GM06990 (cell line): ENCODE measurements around the gene PDXK.

Experiments used
- DNase-seq: peaks from one replicate; pipeline ENCODE4 v3.0.0-alpha.2; 2011; ENCODE audit not compliant: insufficient read length; ENCODE audit errors: extremely low read depth
- H3K27me3 ChIP-seq: replicated peaks from 2 replicates; pipeline ENCODE4 v1.6.0; 2011; ENCODE audit warnings: low read length; ENCODE audit not compliant: control insufficient read depth, insufficient read depth
- H3K36me3 ChIP-seq: 2 replicates; pipeline ENCODE4 v1.5.1; 2011; ENCODE audit warnings: low read length; ENCODE audit not compliant: control insufficient read depth, insufficient read depth
- H3K4me3 ChIP-seq: replicated peaks from 2 replicates; pipeline ENCODE4 v1.5.1; 2011; ENCODE audit warnings: low read depth, mild to moderate bottlenecking, control low read depth, low read length
- CTCF ChIP-seq: IDR thresholded peaks from 2 replicates; pipeline ENCODE4 v1.5.1; 2011; ENCODE audit warnings: low read length, control low read depth, mild to moderate bottlenecking, inconsistent platforms; ENCODE audit not compliant: insufficient read depth, poor library complexity, severe bottlenecking

PDXK gene

DNA sequence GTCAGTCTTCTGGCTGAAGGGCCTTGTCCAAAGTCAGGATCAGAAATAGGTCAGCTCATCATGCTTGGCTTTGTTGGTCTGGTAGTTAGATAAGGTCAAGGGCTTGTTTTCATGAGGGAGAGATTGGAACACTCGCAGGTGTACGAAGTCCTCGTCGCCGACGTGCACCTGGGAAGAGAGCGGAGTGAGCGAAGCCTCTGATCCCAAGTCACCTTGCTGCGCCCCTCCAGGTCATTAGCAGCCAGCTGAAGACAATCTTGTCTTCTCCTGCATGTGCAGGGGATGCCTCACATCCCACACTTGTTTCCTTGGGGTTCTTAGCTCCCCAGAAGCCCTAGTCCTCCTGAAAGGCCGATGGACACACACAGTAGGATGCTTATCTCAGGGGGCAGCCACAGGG, 55.2 kb downstream of the PDXK start:
- no peak overlapping the region for H3K4me3 ChIP-seq
- H3K36me3 ChIP-seq: peaks cover 5% of the 10 kb centered on the region
- no peak for DNase-seq
- H3K27me3 ChIP-seq: no peaks in the 10 kb centered on the region
- TF ChIP-seq CTCF: no peak

GRCh38 chr21:43775190-43775589, 56.3 kb downstream of the PDXK start:
- peaks cover 5% of the 10 kb centered on the region for H3K36me3 ChIP-seq
- H3K27me3 ChIP-seq: no peaks in the 10 kb centered on the region
- no peak for DNase-seq
- H3K4me3 ChIP-seq: peak overlapping the region; percentile 62
- no peak for TF ChIP-seq CTCF

- Histone ChIP-seq H3K27me3 (no peaks in the 10 kb centered on the region), H3K4me3 (peak within 1 kb of the TSS; percentile 62), H3K36me3 (peaks cover 5% of the 10 kb centered on the region)
- DNase-seq: peak; percentile 84
- no peak for TF ChIP-seq CTCF
These were observed 57.0 kb downstream of the PDXK start, which contains the start of gene CSTB for GRCh38 chr21:43775795-43776430. CSTB (minus strand) TSS chr21:43776308; CDS start chr21:43776269, 39 bp downstream.

DNA sequence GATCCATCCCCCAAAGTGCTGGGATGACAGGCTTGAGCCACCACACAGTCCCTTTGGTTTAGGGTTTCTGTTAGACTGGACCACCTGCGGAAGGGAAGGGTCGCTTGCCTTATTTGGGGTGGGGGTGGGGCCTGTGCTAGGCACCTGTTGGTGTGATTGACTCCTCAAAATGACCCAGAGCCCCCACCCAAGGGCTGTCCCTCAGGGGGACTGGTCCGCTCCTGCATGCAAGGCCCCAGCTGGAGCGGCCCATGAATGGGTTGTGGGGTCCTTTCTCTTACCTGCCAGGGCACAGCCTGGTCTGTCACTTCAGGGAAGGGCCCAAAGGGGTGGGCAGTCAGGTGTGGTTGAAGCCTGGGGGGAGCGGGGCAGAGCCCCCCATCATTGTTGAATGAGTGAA, 59.0 kb downstream of the PDXK start:
- H3K36me3 ChIP-seq: peaks cover 5% of the 10 kb centered on the region
- no peak for TF ChIP-seq CTCF
- no peak overlapping the region for H3K4me3 ChIP-seq
- DNase-seq: no peak
- no peaks in the 10 kb centered on the region for H3K27me3 ChIP-seq

DNA sequence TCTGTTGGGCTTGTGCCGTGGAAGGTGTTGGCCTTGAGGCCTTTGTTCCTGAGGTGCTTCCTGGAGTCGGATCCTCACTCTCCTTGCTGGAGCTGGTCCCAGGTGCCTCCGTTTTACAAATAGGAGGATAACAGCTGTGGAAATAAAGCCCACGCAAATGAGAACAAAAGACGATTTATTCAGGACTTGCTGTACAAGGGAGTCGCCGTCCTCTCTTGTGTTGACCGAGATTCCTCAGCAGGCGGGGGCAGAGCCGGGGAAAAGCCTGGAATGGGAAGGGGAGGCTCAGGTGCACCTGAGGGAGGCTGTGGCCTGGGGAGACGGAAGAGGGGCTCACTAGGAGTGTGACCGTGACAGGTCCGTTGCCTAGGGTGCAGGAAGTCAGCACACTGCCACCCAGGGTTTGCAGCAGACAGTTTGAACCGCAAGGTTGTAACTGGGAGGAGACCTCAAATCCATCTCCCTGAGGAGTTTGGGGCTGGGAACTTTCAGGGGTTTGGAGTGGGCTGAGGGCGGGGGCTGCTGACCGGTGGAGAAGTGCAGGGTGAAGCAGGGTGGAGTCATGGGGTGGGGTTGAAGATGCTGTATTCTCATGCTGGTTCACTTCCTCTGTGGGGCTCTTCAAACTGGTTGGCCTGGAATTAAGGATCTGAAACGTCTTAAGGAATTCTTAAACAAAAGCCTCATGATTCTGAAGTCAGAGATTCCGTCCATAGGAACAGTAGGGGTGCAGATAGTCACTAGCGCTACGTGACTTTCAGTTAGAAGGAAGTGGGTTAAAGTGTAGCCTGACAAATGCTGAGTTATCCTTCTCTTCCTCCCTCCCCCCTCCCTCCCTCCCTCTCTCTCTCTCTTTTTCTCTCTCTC, 59.8 kb downstream of the PDXK start:
- Histone ChIP-seq H3K27me3 (no peaks in the 10 kb centered on the region), H3K36me3 (no peaks in the 10 kb centered on the region; the same call in 1 of the 2 replicates), H3K4me3 (no peak overlapping the region)
- no peak for TF ChIP-seq CTCF
- DNase-seq: no peak
